H9 (cell line): ENCODE measurements around the gene TBC1D12. TPM values are rescaled to one million over a fixed set of nuclear protein-coding genes. Genes with fewer than 3 reads are reported as not detected.

Experiments used
- DNase-seq: peaks from one replicate; pipeline ENCODE4 v3.0.0-alpha.2; 2017
- H2AFZ ChIP-seq: one replicate; pipeline ENCODE4 v1.6.1; 2013; ENCODE audit warnings: mild to moderate bottlenecking, low read length, control low read depth, moderate library complexity
- H2AK5ac ChIP-seq: 2 replicates; pipeline ENCODE4 v1.6.1; 2013; ENCODE audit warnings: low read length, control low read depth, mixed read lengths; ENCODE audit not compliant: insufficient read length
- H2BK120ac ChIP-seq: one replicate; pipeline ENCODE4 v1.6.1; 2013; ENCODE audit warnings: low read depth, mild to moderate bottlenecking, low read length, control low read depth, inconsistent platforms; ENCODE audit not compliant: poor library complexity, severe bottlenecking
- H2BK12ac ChIP-seq: 2 replicates; pipeline ENCODE4 v1.6.1; 2013; ENCODE audit warnings: low read length, control low read depth, mixed read lengths, low read depth; ENCODE audit not compliant: insufficient read length
- H2BK15ac ChIP-seq: 2 replicates; pipeline ENCODE4 v1.6.1; 2013; ENCODE audit warnings: low read depth, low read length, control low read depth
- H2BK20ac ChIP-seq: one replicate; pipeline ENCODE4 v1.6.1; 2013; ENCODE audit warnings: low read depth, mild to moderate bottlenecking, low read length, control low read depth, inconsistent platforms; ENCODE audit not compliant: poor library complexity, severe bottlenecking
- H2BK5ac ChIP-seq: 2 replicates; pipeline ENCODE4 v1.6.1; 2013; ENCODE audit warnings: low read length, control low read depth, mixed read lengths; ENCODE audit not compliant: insufficient read length
- H3K14ac ChIP-seq: 2 replicates; pipeline ENCODE4 v1.6.1; 2013; ENCODE audit warnings: low read length, control low read depth; ENCODE audit not compliant: insufficient read depth
- H3K18ac ChIP-seq: 2 replicates; pipeline ENCODE4 v1.6.1; 2013; ENCODE audit warnings: low read depth, mild to moderate bottlenecking, mixed read lengths, low read length, control low read depth; ENCODE audit not compliant: insufficient read length
- H3K23ac ChIP-seq: 2 replicates; pipeline ENCODE4 v1.6.1; 2013; ENCODE audit warnings: low read length, control low read depth, mixed read lengths, low read depth; ENCODE audit not compliant: insufficient read length
- H3K23me2 ChIP-seq: 2 replicates; pipeline ENCODE4 v1.6.1; 2013; ENCODE audit warnings: low read depth, mild to moderate bottlenecking, mixed read lengths, low read length, control low read depth; ENCODE audit not compliant: insufficient read length, poor library complexity, severe bottlenecking
- H3K27ac ChIP-seq: 2 replicates; pipeline ENCODE4 v1.5.1; 2013; ENCODE audit warnings: low read length, control low read depth, mixed read lengths, low read depth; ENCODE audit not compliant: insufficient read length
- H3K27me3 ChIP-seq: 2 replicates; pipeline ENCODE4 v1.6.1; 2013; ENCODE audit warnings: low read length, control low read depth, inconsistent platforms; ENCODE audit not compliant: insufficient read depth
- H3K4ac ChIP-seq: 2 replicates; pipeline ENCODE4 v1.6.1; 2013; ENCODE audit warnings: low read depth, mild to moderate bottlenecking, control low read depth, inconsistent platforms, low read length, moderate library complexity
- H3K4me1 ChIP-seq: 2 replicates; pipeline ENCODE4 v1.6.1; 2013; ENCODE audit warnings: low read length, control low read depth, inconsistent platforms; ENCODE audit not compliant: insufficient read depth
- H3K4me2 ChIP-seq: 2 replicates; pipeline ENCODE4 v1.6.1; 2013; ENCODE audit warnings: low read length, control low read depth, mixed read lengths; ENCODE audit not compliant: insufficient read length, insufficient read depth
- H3K56ac ChIP-seq: 2 replicates; pipeline ENCODE4 v1.6.1; 2013; ENCODE audit warnings: low read depth, mild to moderate bottlenecking, mixed read lengths, low read length, control low read depth; ENCODE audit not compliant: insufficient read length
- H3K79me1 ChIP-seq: 2 replicates; pipeline ENCODE4 v1.6.1; 2013; ENCODE audit warnings: low read depth, mild to moderate bottlenecking, moderate library complexity, low read length, control low read depth, inconsistent platforms; ENCODE audit not compliant: insufficient read depth, poor library complexity, severe bottlenecking
- H3K79me2 ChIP-seq: 2 replicates; pipeline ENCODE4 v1.6.1; 2013; ENCODE audit warnings: low read length, control low read depth, inconsistent platforms; ENCODE audit not compliant: insufficient read depth
- H3K9ac ChIP-seq: 2 replicates; pipeline ENCODE4 v1.6.1; 2013; ENCODE audit warnings: low read length, control low read depth, mixed read lengths; ENCODE audit not compliant: insufficient read length; ENCODE audit errors: extremely low read depth
- H3K9me3 ChIP-seq: one replicate; pipeline ENCODE4 v1.6.1; 2013; ENCODE audit warnings: low read depth, low read length, inconsistent platforms; ENCODE audit not compliant: control insufficient read depth
- H3T11ph ChIP-seq: one replicate; pipeline ENCODE4 v1.6.1; 2013; ENCODE audit warnings: mild to moderate bottlenecking, low read length, control low read depth, inconsistent platforms
- H4K20me1 ChIP-seq: one replicate; pipeline ENCODE4 v1.6.1; 2013; ENCODE audit not compliant: control insufficient read depth, insufficient read length, insufficient read depth
- H4K5ac ChIP-seq: 2 replicates; pipeline ENCODE4 v1.6.1; 2013; ENCODE audit warnings: low read depth, mild to moderate bottlenecking, mixed read lengths, low read length, control low read depth; ENCODE audit not compliant: insufficient read length
- H4K8ac ChIP-seq: replicated peaks from 2 replicates; pipeline ENCODE4 v1.6.1; 2013; ENCODE audit warnings: low read length, control low read depth, mixed read lengths, low read depth; ENCODE audit not compliant: insufficient read length
- H4K91ac ChIP-seq: 2 replicates; pipeline ENCODE4 v1.6.1; 2013; ENCODE audit warnings: low read depth, mild to moderate bottlenecking, moderate library complexity, mixed read lengths, low read length, control low read depth; ENCODE audit not compliant: insufficient read length
- H3K27ac Mint-ChIP-seq, 3 experiments: 2 replicates in 2 of 3; 3 replicates in 1 of 3; pipeline ENCODE4 v1.8.0; 2020 to 2021; ENCODE audit warnings: mixed read lengths in 3 of 3, mild to moderate bottlenecking in 1 of 3, moderate library complexity in 1 of 3
- H3K27me3 Mint-ChIP-seq: 2 replicates; pipeline ENCODE4 v1.8.0; 2021; ENCODE audit warnings: low read depth, mild to moderate bottlenecking, moderate library complexity, mixed read lengths
- H3K36me3 Mint-ChIP-seq, 3 experiments: 2 replicates in 2 of 3; 3 replicates in 1 of 3; pipeline ENCODE4 v1.8.0; 2020 to 2021; ENCODE audit warnings: low read depth in 3 of 3, mixed read lengths in 3 of 3; ENCODE audit not compliant: insufficient read depth in 1 of 3
- H3K4me1 Mint-ChIP-seq, 2 experiments: 2 replicates each; pipeline ENCODE4 v1.8.0; 2020; ENCODE audit warnings: mixed read lengths in 2 of 2
- H3K4me3 Mint-ChIP-seq, 2 experiments: 2 replicates in 1 of 2; 3 replicates in 1 of 2; pipeline ENCODE4 v1.8.0; 2020 to 2021; ENCODE audit warnings: mild to moderate bottlenecking in 2 of 2, mixed read lengths in 2 of 2, moderate library complexity in 1 of 2
- H3K9me3 Mint-ChIP-seq, 2 experiments: 2 replicates in 1 of 2; 3 replicates in 1 of 2; pipeline ENCODE4 v1.8.0; 2020; ENCODE audit warnings: mild to moderate bottlenecking in 2 of 2, mixed read lengths in 2 of 2, moderate library complexity in 1 of 2
- CTCF ChIP-seq: fragments of 200-600 bp; sonication (generic); conservative IDR thresholded peaks from 3 replicates; pipeline ENCODE4 v1.8.0; 2021; ENCODE audit warnings: antibody characterized with exemption, mild to moderate bottlenecking
- WGBS: extraction: QIAGEN DNeasy Blood & Tissue Kit; methylation state at CpG from one replicate; pipeline ENCODE4 v1.1.7; 2013; ENCODE audit warnings: missing lambda C conversion rate, low lambda C conversion rate, mixed read lengths; ENCODE audit not compliant: insufficient read length; ENCODE audit errors: extremely low coverage; 5-methylcytosine and 5-hydroxymethylcytosine counted together
- total RNA-seq: library from RNA; stranded (reverse); gene quantifications from 2 replicates; pipeline ENCODE4 v1.2.1, GENCODE V29; 2021

TBC1D12 gene
- total RNA-seq, 1 experiment from 2014 or later = 2.0 TPM

DNA sequence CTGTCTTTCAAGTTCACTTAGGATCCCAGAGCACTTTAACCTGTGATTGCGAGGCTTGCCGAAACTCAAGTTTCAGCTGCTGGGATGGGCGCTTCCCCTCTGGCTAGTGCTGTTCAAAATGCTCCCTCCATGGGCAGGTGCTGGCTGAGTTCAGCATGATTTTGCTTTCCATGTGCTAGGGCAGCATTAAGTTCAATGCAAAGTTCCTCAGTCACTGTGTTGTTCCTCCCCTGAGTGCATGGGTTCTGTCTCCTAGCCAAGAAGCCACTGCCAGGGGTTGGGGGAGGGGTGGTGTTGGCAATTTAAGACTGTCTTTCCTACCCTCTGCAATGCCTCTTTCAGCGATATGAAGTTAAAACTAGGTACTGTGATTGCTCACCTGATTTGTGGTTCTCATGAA lies 86.8 kb downstream of the TBC1D12 start:
- Histone ChIP-seq H3T11ph (no peak overlapping the region), H3K79me2 (no peaks in the 10 kb centered on the region), H2AK5ac (no peak overlapping the region), H4K91ac (no peak overlapping the region), H2AFZ (no peak overlapping the region), H3K9me3 (no peaks in the 10 kb centered on the region), H3K56ac (no peak overlapping the region), H2BK15ac (no peak overlapping the region), H3K9ac (no peak overlapping the region), H3K4me1 (no peaks in the 10 kb centered on the region), H2BK12ac (no peak overlapping the region), H2BK20ac (no peak overlapping the region), H4K20me1 (no peaks in the 10 kb centered on the region), H2BK120ac (no peak overlapping the region), H3K4ac (no peak overlapping the region), H4K8ac (no peak overlapping the region), H2BK5ac (no peak overlapping the region), H3K23me2 (no peaks in the 10 kb centered on the region), H3K79me1 (no peaks in the 10 kb centered on the region), H3K27me3 (no peaks in the 10 kb centered on the region), H3K14ac (no peak overlapping the region), H3K23ac (no peak overlapping the region), H3K18ac (no peak overlapping the region), H4K5ac (no peak overlapping the region), H3K4me2 (no peak overlapping the region), H3K27ac (no peak overlapping the region)
- Mint-ChIP-seq H3K4me1 (peaks cover 0 to 7% of the 10 kb centered on the region in 2 experiments; a peak in 2 of 4 replicates), H3K36me3 (peaks cover 0 to under 1% (median 0%) of the 10 kb centered on the region in 3 experiments; a peak in 2 of 7 replicates), H3K4me3 (no peak overlapping the region), H3K27ac (no peak overlapping the region), H3K9me3 (peaks cover 4 to 11% of the 10 kb centered on the region in 2 experiments; a peak in 4 of 5 replicates), H3K27me3 (no peaks in the 10 kb centered on the region)
- WGBS = no CpG with 5 or more reads among the region's 4 CpGs
- no peak for DNase-seq
- TF ChIP-seq CTCF = no peak
